Right renal pelvis (tissue), 4 donors: ENCODE measurements around the gene PAX5. TPM values are rescaled to one million over a fixed set of nuclear protein-coding genes. Genes with fewer than 3 reads are reported as not detected.
"Not testable (repeated sequence)": the region's sequence is repeated elsewhere in the genome, so short reads cannot be mapped to it uniquely, and the experiment has no call there.

Source experiments
- DNase-seq, 4 donors: peaks; one replicate each; pipeline ENCODE4 v3.0.0-alpha.2; 2013; ENCODE audit warnings: low read depth in 4 of 4, low spot score in 3 of 4, missing footprints in 1 of 4
- polyA plus RNA-seq, 4 donors: library from polyadenylated mRNA; unstranded; fragments of 120-200 nt; gene quantifications; one replicate each; pipeline ENCODE4 v1.2.1, GENCODE V29; 2013; ENCODE audit not compliant: insufficient read length in 4 of 4

PAX5 gene
- polyA plus RNA-seq, 4 donors: 0.08 to 0.19 (median 0.16) TPM

DNA sequence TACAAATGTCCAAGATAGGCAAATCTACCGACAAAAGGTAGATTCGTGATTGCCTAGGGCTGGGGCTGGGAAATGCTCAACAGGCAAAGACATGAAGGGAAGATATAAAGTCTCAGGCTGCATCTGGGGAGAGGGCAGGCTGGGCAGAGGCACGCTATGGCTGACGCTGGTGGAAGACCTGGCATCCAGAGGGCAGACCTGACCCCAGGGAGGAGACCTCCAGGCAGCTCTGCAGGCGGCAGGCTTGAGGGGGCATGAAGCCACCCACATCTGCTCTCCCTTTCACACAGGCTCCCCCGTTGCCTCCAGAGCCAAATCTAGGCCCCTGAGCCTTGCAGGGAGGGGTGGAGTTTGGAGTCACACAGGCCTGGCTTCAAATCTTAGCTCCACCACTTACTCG, 145.5 kb downstream of the PAX5 start:
- no peak for DNase-seq

DNA sequence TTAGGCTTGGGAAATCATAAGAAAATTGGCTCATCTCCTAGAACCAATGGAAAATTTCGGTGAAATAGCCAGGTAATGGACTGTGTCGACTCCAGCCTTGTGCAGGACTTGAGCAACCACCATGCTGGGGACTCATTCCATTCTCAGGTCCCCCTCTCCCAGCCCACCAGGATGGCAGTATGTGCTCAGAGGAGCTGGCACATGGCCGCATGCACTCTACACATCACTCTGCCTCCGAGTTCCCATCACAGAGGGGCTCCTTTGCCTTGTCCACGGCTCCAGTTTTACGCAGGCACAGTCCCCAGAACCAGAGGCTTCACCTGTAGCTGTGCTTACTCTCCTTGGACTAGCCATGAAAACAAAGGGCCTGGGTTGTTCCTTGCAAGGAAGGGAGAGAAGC, 149.3 kb downstream of the PAX5 start:
- DNase-seq: no peak

DNA sequence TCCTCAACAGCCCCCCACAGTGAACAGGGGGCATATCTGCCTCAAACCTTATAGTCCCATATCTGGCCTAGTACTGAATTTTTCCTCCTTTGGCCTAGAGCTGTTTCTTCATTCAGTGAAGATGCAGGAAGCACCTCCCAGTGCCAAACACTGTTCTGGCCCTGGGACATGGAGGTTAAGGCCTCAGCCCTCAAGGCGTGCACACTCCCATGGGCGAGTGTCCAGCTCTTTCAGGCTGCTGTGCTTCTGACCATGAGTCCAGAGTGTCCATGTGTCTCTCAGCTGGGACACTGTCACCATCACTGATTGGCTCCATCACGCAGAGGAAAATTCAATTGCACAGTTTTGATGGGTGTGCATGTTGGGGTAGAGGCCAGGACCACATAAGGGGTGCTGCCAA, 151.5 kb downstream of the PAX5 start:
- no peak for DNase-seq

DNA sequence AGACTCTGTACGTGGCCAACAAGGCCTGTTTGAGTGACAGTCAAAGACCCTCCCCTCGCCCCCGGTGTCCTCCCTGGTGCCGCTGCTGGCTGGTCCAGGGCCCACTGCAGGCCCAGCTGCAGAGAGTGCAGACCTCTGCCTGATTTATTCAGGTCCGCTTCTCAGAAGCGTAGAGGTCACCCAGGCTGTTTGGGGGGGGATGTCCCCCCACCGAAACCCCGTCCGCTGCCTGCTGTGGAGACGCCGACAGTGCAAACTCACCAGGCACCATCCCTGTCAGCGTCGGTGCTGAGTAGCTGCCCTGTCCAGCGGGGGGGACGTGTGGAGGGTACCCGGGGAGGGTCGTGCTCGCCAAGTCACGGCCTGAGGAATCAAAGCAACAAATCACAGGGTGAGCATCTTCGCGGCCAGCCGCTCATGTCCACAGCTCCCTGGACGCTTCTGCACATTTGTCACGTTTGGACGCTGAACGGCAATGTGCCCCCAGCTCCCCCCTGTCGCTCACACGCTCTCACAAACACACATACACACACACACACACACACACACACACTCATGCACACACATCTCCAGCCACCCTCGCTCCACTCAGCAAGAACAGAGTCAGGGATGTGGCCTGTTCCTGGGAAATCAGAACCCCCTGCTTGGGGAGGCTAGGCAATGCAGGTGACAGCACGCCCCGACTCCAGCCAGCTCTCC, 152.2 kb downstream of the PAX5 start:
- DNase-seq: no peak

DNA sequence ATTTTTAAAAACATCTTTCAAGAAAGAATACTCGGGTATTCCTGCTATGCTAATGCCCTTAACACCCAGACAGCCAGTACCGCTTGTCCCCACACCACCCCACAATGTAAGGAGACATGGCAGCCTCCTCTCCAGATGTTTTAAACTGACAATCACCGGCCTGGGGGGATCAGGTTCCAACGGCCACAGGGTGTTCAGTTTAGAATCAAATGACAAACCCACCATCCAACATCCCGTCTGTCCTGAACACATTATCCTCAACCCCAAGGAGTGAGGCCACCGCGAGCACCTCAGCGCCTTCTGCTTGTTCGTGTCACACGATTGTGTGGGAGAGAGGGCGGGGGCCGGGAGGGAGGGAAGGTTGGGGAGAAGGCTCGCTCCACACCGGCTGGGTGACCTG, 152.8 kb downstream of the PAX5 start:
- DNase-seq: no peak

DNA sequence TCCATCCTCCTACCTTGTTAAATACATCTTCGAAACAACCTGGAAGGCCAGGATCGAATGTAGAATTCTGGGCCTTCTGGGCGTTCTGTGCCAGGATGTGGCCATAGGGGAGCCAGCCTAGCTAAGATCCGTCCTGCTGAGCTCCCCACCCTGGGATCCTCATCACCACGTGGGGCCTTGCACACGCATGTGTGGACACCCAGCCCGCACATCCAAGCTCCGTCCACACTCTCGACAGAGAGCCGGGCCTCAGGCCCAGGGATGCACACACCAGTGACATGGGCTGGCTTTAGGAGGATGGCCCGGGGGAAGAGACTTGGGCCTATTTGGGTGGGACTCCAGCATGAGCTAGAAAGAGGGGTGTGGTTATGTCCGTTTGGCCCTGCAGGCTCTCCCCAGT, 154.0 kb downstream of the PAX5 start:
- no peak for DNase-seq

DNA sequence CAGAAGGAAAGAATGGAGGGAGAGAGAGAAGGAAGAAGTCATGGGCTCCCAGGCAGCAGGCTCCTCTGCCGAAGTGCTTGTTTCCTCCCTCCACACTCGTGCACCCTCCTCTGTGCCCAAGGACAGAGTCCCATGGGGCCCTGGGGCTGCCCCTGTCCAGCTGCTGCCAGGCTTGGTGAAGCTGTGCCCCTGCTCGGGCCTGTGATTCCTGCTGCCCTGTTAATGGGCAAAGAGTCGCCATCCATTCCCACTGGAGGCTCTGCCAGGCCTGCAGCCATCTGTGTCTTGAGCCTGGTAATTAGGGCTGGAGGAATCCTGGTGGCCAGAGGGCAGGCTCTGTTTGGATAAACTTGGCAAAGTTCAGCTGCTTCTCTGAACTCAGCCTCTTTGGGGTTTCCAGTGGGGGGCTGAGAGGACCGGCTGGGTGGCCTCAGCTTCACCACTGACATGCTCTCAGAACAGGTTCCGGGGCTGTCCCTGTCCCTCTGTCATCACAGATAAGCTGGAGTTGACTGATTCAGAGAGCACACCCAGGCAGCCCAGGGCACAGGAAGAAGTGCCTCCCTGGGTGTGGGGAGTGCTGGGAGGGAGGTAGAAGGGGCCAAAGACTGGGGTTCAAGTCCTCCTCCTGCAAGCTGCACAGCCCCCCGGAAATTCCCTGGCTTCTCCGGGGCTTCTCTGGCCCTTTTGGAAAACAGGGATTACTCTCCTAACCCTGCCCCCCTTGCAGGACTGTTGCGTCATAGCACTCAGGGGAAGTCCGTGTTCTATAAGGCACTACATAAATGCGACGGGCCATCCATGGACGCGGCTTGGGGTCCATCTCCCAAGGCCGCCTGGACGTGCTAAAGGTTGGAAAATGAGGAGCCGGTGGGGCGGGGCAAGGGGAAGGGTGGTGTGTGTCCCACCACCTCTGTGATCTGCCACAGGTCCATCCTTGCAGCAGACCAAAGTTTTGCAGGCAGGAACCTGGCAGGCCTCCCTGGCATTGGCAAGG, 154.8 kb downstream of the PAX5 start:
- no peak for DNase-seq

DNA sequence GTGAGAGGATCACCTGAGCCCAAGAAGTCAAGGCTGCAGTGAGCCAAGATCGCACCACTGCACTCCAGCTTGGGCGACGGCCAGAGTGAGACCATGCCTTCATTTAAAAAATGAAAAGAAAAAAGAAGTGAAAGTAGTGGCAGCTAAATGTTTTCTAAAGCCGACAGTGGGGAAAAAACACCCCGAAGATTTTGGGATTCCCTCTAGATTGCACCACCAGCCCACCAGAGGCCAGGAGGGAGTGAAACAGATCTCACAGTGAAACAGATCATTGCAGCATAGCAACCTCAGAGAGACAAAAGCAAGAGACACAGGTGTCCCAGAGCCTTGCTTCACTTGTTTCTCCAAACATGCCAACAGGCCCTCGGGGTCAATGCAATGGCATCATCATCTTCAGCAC, 156.8 kb downstream of the PAX5 start:
- DNase-seq: no peak

DNA sequence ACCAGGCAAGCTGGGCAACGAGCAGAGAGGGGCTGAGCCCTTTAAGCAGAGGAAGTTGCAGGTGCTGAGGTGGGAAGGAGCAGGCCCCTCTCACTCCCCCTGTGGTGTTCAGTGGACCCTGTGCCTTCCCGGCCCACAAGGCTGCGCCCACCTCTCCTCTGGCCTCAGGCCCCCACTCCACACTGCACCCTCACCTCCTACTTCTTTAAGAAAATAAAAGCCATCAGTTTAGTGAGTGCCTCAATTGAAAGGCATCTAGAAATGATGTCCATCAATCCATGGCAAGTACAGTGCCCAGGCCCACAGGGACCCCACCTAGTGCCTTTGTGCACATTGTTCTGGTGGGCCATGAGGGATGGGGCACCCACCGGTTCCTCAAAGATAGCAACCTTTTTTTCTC, 158.0 kb downstream of the PAX5 start:
- DNase-seq: no peak

DNA sequence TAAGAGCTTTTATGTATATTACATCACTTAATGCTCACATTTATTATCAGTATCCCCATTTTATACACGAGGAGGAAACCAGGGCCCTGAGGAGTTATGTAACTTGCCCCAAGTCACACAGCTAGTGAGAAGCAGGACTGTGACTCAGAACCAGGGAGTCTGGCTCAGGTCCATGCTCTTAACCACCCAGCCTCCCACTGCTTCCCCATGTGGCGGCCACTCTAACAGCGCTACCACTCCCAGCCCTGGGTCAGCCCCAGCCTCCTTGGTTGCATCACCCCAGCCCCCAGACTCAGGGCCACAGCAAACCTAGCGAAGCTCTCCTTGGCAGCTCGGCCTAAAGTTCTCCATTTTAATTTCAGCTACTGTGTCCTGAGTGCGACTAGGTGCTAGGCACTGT, 159.1 kb downstream of the PAX5 start:
- no peak for DNase-seq

DNA sequence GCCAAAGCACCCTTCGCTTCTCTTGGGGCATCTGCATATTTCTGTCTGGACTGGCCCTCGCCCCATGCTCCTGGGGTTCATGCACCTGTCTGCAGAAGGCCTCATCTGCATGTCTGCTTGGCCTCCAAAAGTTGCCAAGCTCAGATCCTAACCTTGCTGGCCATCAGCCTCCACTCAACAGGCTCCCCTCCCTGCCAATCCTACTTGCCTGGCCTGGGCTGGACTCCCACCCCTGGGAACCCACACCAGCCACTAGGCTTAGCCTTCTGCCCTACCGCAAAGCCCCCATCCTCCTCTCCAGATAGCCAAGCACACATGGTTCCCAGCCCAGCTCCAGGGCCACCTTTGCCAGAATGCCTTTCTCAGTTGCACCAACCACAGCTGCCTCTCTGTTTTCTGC, 159.8 kb downstream of the PAX5 start:
- DNase-seq: no peak

DNA sequence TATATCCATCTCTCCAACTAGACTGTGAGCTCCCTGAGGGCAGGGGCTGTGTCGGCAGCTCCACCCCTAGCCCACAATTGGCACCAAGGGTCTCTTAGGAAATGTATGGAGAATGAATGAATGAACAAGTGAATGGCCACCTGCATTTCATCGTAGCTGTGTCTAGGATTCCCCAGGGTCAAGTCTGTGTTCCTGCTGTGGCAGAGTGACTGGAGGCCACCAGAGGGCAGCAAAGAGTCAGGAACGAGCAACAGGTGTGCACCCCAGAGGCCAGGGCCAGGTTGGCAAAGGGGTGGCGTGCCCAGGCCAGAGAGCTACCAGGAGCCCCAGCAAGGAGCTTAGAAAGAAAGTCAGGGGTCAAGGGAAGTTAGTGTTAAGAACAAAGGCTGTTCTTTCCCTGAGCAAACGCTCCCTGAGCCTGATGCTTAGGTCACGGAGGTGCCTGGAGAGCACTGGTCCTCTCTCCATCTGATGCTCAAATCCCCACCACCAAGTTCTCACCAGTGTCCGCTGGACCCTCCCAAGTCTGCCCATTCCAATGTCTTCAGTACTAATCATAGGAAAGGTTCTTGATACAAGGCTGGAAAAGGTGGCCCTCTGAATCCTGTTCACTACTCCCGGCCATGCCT, 160.7 kb downstream of the PAX5 start:
- peak in 2 of 4 donors; percentile 43 to 48 for DNase-seq

DNA sequence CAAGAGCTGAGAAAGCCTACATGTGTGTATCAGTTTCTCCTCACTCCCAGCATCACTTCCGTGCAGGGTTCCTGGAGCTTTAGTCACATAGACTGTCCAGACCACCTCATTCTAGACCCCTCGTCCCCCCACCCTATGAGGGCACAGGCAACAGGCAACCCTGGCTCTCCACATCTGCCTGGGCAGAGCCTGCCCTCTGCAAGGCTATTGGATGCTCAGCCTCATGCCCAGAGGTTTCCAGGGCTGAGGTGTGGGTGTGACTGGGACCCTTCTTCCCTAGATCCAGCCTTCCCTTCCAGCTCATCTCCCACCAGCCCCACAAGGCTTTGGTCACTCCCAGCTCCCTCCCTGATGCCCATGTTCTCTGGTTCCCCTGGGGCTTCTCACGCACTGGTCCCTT, 161.4 kb downstream of the PAX5 start:
- no peak for DNase-seq

DNA sequence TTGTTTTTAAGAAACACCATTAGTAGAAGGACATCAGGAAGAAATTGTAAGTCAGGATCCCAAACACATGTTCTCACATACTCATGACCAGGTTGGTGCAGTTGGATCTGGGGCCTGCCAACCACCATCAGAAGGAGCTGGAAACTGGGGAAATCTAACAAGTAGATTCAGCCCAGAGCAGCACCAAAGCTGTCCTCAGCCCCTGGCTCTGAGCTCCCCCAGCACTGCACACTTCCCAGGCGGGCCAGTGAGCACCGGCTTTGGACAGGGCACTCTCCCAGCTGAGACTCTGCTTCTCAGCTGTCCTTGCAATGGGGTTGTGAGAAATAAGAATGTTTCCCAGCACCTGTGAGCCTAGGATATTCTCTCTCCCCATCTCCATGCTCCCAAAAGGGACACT, 162.5 kb downstream of the PAX5 start:
- DNase-seq: no peak

DNA sequence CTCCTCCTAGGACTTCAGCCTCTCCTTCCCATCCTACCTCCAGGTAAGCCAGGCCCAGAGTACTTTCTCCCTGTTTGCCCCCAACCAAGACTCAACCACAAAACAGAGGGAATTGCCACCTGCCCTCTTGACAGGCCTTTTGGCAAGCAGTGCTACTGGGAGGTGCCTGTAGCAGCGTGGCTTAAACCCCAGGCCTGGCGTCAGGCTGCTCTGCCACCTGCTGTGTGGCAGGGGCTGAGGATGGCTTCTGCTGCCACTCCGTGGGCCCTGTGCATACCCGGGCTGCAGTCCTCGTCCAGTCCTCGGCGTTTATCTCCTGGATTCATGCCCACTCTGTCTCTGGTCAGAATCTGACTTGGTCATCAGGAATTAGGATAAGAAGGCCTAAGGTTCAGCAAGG, 163.1 kb downstream of the PAX5 start:
- no peak for DNase-seq

DNA sequence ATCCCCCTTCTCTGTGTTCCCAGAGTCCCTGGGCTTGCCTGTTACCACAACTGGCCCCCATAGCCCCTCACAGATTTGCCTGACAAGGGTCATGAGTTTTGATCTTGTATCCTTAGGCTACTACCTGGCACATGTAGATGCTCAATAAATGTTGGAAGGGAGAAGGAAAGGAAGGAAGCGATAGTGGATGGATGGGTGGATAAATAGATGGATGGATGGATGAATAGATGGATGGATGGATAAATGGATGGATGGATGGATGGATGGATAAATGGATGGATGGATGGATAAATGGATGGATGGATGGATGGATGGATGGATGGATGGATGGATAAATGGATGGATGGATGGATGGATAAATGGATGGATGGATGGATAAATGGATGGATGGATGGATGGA, 164.5 kb downstream of the PAX5 start:
- DNase-seq: not testable (repeated sequence)

DNA sequence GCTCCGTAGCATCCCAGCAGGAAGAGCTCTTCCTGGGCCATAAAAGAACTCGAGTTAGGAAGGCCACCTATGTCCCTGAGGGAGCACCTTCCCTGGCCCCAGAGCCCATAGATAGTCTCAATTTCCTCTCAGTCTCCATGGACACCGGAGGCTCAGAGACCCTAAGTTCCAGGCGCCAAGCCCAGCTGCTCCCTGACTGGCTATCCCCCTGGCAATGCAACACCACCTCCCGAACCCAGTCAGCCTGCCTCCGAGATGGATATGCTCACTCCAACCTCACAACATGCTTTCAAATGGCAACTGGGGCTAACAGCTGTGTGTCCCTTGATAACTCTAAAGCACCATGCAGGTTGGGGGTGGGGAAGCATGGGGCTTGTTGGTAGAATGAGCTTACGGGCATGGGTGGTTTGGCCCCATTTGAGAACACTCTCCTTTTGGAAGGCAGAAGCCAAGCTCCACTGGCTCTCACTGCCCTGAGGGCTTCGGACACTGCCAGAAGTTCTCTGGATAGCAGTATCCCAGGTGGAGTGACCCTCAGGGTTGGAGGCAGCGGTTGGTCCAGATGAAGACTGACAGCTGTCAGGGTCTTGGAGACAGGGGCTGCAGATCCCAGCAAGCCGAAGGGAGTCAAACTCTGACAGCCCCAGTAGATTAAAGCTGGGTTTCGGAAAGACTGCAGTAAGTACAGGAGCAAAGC, 165.3 kb downstream of the PAX5 start:
- DNase-seq: no peak

DNA sequence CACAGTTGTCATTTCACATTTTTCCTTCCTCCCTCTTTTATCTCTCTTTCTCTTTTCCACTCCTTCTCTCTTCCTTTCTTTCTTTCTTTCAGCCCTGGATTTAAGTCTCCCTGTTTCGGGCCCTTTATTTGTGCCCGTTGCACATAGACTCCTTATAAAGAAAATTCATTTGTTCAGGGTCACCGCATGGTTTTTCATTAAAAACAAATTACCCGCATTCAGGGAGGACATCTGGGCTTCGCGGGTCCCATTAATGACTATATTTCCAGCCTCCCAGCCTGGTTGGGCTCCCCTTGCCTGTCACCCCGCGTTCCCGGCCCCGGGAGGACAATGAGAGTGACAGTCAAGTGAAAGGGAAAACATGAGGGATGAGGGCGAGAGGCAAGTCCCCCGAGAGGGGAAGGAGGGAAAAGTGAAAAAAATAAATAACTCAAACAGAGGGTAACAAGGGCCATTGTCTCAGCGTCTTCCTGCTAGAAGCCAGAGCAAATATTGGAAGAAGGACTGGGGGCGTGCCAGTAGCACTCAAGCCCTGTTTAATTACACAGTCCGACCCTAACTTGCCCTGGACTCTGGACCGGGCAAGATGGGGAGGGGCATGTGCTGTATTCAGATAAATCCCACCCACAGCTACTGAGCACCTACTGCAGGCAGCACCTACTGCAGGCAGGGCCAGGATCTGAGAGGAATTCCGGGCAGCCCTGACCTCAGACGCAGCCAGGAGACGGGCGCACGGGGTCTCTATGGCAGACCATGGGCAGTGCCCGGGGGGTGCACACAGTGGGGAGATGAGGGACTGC, 166.2 kb downstream of the PAX5 start:
- no peak for DNase-seq

DNA sequence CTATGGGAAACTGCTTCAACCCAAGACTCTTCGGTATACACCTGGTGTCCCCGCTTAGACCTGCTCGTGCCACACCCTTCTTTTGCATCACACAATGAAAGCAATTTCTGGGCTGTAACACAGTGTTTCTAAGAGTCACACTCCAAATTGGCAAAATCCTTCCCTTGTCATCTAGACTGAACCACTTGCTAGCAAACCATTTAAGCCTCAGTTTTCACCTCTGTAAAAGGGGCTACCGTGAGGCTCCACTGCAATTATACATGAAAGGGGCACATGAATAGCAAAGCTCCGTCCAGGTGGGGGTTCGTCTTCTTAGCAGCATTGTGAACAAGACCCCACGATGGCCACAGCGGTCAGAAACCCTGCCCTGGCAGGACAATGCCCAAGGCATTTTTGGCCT, 166.8 kb downstream of the PAX5 start:
- no peak for DNase-seq

DNA sequence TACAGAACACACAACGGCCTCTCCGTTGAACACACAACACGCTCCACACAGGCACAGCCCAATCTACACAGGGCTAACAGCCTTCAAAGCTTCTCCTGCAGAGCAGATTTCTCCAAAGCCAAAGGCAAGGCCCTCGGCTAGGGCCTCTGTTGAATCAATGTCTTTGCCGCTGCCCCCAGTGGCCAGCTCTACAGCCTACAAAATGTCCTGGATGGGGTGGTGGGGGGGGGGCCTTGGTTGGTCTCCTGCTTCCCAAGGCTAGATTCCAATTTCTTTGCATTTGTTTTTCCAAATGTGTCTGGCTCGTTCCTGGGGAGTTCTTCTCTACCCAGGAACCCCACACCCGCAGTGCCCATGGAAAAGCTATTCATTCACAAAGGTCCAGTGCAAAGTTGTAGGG, 167.2 kb downstream of the PAX5 start:
- no peak for DNase-seq
